ENCODE data around the gene PODXL.

DNA sequence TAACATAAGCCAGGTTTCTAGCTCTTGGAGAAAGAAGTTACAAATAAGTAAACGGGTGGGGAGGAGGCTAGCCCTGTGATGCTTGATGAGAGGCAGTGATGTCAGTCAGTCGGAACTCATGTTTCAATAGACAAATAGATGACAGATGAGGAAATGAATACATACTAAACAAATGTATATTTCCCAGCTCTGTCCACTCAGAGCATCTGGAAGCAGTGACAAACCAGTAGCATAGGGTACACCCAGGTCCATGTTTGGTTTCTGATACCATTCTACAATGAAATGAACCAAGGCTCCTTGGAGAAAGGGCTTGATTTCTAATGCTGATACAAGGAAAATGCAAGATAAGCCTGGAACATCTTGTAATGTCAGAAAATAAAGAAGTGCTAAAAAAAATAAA is 30.6 kb downstream of the PODXL start:
- TF ChIP-seq POU2F2 (IDR thresholded peaks at IDR 0.05; ENCODE audit: low read depth, low read length) (no peak), POLR2A (IDR thresholded peaks at IDR 0.05; ENCODE audit: low read depth, low read length) (no peak), POLR2AphosphoS5 (IDR thresholded peaks at IDR 0.05; ENCODE audit: low read depth, low read length) (no peak), TAF1 (IDR thresholded peaks at IDR 0.05; ENCODE audit: low read depth, low read length) (no peak), SPI1 (IDR thresholded peaks at IDR 0.05; ENCODE audit: low read depth, low read length) (no peak), PAX5 (IDR thresholded peaks at IDR 0.05; ENCODE audit: insufficient read depth, low read length, severe bottlenecking) (no peak)
